ENCODE results near the gene SPOCK2. TPM values are rescaled to one million over a fixed set of nuclear protein-coding genes. Genes with fewer than 3 reads are reported as not detected.

SPOCK2 gene
- polyA plus RNA-seq, 1 donor from 2014 or later: 65.5 TPM

DNA sequence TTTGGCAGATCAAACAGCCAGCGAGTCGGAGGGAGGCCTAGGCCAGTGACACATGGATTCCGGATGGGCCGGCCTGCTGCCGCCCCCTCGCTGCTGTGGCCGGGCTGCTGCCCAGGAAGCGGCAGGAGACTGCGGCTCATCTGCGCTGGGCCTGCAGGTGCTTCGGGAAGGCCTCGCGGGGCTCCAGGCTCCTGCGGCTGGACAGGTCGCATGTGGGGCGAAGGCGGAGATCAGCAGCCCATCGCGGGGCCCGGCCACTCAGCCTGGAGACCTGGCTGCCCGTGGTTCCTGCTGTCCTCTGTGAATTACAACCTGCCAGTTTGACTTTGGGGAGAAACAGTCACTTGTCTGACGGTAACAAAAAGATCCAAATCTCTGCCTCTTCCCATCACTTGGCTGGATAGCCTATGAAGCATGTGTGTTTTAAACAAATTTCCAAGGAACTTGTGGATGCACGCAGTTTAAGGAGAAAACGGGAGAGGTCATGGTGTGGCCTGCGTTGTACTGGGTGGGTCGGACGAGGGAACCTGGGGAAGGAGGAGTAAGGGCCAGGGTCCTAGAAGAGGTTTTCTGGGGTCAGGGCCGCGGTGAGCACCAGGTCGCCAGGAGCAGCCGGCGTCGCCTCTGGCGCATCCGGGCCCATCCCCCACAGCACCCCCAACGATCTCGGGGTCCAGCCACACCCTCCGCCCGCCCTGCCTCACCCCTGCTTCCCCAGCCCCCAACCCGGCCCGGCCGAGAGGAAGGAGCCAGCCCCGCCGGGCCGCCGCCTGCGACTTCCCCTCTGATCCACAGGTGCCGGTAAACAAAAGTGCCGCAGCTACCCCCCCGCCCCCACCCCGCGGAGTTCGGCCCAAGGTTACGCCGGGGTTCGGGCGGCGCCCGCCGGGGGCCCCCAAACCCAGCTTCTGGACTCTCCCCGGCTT, 1.6 kb downstream of the SPOCK2 start:
- H3K36me3 Mint-ChIP-seq: peaks cover 4% of the 10 kb centered on the region
- H3K9me3 Mint-ChIP-seq: peaks cover 0 to 2% (median 0%) of the 10 kb centered on the region in 3 donors
- peaks cover 1% of the 10 kb centered on the region for H3K27me3 Mint-ChIP-seq
- peak overlapping the region; percentile 98 to 99 (median 99) for H3K27ac Mint-ChIP-seq
- peak overlapping the region; percentile 93 to 97 (median 95) for H3K4me3 Mint-ChIP-seq
- H3K4me1 Mint-ChIP-seq: peaks cover 14 to 43% (median 43%) of the 10 kb centered on the region in 3 donors

DNA sequence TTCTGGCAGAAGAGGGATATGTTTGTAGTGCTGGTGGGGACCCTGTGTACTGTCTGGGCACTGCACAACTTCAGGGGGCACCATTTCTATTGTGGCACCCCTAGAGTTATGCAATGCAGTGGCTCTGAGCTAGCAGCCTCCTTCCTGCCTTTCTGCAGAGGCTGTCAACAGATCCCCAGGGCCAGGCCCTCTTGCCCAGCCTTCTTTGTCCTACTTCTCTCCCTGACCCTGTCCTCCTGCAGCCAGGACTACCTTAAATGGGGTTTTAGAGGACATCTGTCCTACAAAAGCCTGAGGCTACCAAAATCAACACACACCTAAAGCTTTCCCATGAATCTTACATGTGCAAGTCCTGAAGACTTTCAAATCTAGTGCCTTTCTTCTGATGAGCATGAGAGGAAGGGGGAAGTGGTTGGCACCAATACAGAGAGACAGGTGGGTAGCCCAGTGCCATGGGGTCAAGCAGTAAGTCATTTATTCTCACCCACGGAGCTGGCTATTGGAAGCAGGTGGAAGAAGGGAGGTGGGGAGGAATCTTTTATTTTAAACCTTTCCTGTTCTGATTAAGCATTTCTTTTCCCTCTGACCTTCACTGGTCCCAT, 2.4 kb downstream of the SPOCK2 start:
- H3K27me3 Mint-ChIP-seq: peaks cover 1% of the 10 kb centered on the region
- peaks cover 0 to 2% (median 0%) of the 10 kb centered on the region in 3 donors for H3K9me3 Mint-ChIP-seq
- H3K27ac Mint-ChIP-seq: peak overlapping the region; percentile 98 to 99 (median 99)
- H3K4me3 Mint-ChIP-seq: peak overlapping the region; percentile 84 to 97 (median 92)
- peaks cover 14 to 50% (median 49%) of the 10 kb centered on the region in 3 donors for H3K4me1 Mint-ChIP-seq
- H3K36me3 Mint-ChIP-seq: peaks cover 4% of the 10 kb centered on the region

DNA sequence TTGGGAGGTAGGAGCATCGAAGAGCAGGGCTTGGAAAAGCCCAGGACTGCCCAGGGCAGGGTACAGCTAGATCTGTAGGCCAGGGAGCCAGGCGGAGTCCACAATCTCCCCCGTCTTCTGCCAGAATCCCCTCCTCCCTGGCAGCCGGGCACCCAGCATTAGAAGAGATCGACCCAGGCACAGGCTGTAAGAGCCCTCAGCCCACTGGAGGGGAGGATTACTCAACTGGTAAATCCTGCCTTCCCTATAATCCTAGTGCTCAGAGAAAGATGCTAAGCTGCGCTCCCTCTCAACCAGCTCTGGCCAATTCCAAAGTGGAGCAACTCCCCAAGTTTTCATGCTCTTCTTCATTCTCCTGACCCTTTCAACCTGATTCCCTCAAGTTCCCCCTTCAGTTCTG, 3.2 kb downstream of the SPOCK2 start:
- H3K36me3 Mint-ChIP-seq: peaks cover 4% of the 10 kb centered on the region
- H3K27ac Mint-ChIP-seq: peak overlapping the region; percentile 41 to 99 (median 99)
- H3K9me3 Mint-ChIP-seq: peaks cover 0 to 2% (median 0%) of the 10 kb centered on the region in 3 donors

DNA sequence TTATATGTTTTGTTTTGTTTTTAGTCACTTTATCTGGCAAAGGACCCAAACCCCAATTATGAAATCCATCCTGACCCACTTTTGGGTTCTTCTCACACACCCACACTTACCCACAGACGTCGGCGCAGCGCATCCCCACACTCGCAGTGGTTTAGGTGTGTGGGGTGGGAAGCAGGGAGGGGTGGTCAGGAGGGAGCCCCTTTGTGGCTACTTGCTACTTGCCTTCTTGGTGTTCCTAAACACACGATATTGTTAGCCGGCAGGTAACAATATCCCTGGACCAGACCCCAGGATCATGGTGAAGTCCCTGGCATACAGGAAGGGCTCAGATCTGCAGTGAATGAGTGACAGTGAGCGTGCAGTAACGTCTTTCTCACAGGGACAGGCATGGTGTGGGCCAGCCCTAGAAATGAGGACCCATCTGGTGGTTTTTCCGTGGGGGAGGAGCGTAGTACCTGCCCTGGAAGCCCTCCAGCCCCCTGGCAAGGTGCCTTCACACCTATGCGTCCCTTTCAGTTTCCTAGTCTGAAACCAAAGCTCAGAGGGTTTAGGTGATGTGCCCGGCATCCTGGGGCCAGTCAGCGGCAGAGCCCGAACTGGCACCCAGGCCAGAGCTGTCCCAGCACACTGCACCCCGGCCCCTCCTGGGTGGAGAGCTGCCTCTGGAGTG, 4.4 kb downstream of the SPOCK2 start:
- Mint-ChIP-seq H3K4me3 (peak overlapping the region; percentile 21 to 97 (median 50)), H3K27me3 (no peaks in the 10 kb centered on the region), H3K9me3 (peaks cover 0 to 2% (median 0%) of the 10 kb centered on the region in 3 donors), H3K27ac (peak overlapping the region; percentile 14 to 99 (median 80)), H3K4me1 (peaks cover 26 to 56% (median 55%) of the 10 kb centered on the region in 3 donors), H3K36me3 (peaks cover 4% of the 10 kb centered on the region)

More for the DNA sequence above, 3.2 kb downstream of the SPOCK2 start:
- Mint-ChIP-seq H3K4me3 (peak overlapping the region in 3 of 4 donors; percentile 10 to 97 (median 84)), H3K4me1 (peaks cover 15 to 52% (median 51%) of the 10 kb centered on the region in 3 donors), H3K27me3 (peaks cover under 1% of the 10 kb centered on the region)

DNA sequence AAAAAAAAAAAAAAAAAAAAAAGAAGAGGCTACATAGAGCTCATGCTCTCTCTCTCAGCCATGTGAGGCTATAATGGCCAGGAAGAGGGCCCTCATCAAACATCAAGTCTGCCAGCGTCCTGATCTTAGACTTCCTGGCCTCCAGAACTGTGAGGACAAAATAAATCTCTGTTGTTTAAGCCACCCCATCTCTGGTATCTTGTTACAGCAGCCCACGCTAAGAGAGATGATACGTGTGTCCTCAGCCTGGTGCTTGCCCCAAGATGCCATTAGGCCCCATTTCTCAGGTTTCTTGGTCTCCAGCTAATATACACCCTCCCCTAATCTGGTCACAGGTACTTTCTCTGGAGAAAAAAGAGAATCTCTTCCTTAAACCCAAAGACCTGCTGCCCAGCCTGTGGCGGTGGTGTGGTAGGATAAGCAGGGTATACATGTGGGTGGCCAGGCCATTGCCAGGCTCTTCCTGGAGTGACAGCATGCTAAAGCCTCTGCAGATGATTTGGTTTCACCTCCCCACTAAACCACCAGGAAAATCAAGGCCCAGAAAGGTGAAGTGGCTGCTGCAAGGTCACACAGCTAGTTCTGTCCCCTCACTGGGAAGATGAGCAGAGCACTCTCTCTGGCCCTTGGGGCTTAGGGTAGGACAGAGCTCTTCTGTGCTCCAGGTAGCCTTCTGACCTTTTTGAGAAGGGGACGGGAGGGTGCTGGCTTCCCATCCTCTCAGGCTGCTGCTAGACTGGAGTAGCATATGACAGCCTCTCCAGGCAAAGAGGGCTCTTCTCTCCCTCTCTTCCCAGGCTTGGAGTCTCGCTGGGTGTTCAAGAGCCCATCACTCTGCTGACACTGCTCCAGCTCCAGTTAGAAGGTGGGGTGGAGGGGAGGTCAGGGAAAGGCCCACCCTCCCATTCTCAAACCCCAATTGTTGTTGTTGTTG, 5.2 kb downstream of the SPOCK2 start:
- H3K27ac Mint-ChIP-seq: peak overlapping the region; percentile 14 to 99 (median 80)
- no peaks in the 10 kb centered on the region for H3K27me3 Mint-ChIP-seq
- peaks cover 27 to 55% (median 53%) of the 10 kb centered on the region in 3 donors for H3K4me1 Mint-ChIP-seq
- H3K9me3 Mint-ChIP-seq: no peaks in the 10 kb centered on the region
- peak overlapping the region; percentile 21 to 97 (median 50) for H3K4me3 Mint-ChIP-seq
- peaks cover 4% of the 10 kb centered on the region for H3K36me3 Mint-ChIP-seq

- peaks cover 33 to 64% (median 62%) of the 10 kb centered on the region in 3 donors for H3K4me1 Mint-ChIP-seq
- no peaks in the 10 kb centered on the region for H3K9me3 Mint-ChIP-seq
- H3K4me3 Mint-ChIP-seq: peak overlapping the region in 2 of 4 donors; percentile 64 to 74
- H3K27me3 Mint-ChIP-seq: no peaks in the 10 kb centered on the region
- H3K36me3 Mint-ChIP-seq: peaks cover 6% of the 10 kb centered on the region
- H3K27ac Mint-ChIP-seq: peak overlapping the region; percentile 76 to 96 (median 83)
Observed at GRCh38 chr10:72081772-72082590, 6.4 kb downstream of the SPOCK2 start.

- H3K4me1 Mint-ChIP-seq: peaks cover 36 to 64% (median 62%) of the 10 kb centered on the region in 3 donors
- no peaks in the 10 kb centered on the region for H3K27me3 Mint-ChIP-seq
- peak overlapping the region in 2 of 4 donors; percentile 64 to 74 for H3K4me3 Mint-ChIP-seq
- H3K9me3 Mint-ChIP-seq: no peaks in the 10 kb centered on the region
- H3K27ac Mint-ChIP-seq: peak overlapping the region; percentile 76 to 96 (median 83)
- peaks cover 6% of the 10 kb centered on the region for H3K36me3 Mint-ChIP-seq
Observed at GRCh38 chr10:72081210-72081609, 7.1 kb downstream of the SPOCK2 start.

- Mint-ChIP-seq H3K27me3 (no peaks in the 10 kb centered on the region), H3K4me1 (peaks cover 32 to 63% (median 62%) of the 10 kb centered on the region in 3 donors), H3K9me3 (no peaks in the 10 kb centered on the region), H3K27ac (peak overlapping the region; percentile 50 to 96 (median 92)), H3K36me3 (peaks cover 3% of the 10 kb centered on the region), H3K4me3 (peak overlapping the region; percentile 32 to 93 (median 77))
Observed at GRCh38 chr10:72080042-72080975, 8.0 kb downstream of the SPOCK2 start.

DNA sequence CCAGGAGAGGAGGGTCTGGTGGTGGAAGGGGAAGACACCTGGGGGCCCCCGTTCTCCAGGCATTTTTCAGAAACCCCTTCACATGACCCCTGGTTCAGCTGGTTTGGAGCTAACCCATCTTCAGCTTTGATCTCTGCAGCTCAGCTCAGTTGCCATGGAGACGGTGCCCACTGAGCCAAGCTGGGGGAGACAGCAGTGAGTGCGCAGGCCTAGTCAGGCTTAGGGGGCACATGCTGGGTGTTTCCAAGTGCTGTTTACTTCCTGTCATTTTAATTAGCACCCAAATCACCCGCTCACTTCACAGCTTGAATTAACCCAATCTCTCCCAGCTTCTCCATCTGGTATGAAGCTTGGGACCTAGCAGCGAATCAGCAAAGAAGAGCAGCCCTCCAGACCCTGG, 9.0 kb downstream of the SPOCK2 start:
- Mint-ChIP-seq H3K27me3 (no peaks in the 10 kb centered on the region), H3K4me3 (peak overlapping the region; percentile 63 to 93 (median 76)), H3K9me3 (no peaks in the 10 kb centered on the region), H3K36me3 (peaks cover 3% of the 10 kb centered on the region), H3K4me1 (peaks cover 32 to 59% (median 56%) of the 10 kb centered on the region in 3 donors), H3K27ac (peak overlapping the region; percentile 50 to 96 (median 92))

DNA sequence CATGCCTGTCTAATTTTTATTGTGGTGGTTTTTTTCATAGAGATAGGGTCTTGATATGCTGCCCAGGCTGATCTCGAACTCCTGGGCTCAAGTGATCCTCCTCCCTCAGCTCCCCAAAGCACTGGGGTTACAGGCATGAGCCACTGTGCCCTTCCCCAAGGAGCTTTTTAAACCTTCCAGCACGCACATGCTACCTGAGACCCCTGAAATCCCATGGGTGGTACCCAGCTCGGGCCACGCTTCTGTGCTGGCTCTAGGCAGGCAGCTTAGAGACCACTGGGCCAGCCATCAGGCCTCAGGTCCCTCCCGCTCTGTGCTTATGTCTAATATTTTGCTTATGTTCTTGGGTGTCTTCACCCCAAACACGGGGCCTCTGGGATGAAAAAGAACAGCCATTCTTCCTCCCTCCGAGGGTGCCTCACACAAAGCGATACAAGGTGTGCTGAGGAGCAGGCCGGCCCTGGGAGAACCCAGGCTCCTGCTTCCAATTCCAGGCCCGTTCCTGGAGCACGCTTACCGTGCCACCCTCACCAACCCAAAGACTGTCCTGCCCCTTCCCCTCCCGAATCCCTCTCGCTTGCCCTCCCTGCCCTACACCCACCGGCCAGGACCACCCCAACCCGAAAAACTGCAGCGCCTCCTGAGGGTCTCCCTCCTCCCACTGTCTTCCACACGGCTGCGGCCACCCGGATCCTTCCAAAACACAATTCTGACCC, 10.9 kb downstream of the SPOCK2 start:
- peak overlapping the region in 2 of 4 donors; percentile 32 to 54 for H3K4me3 Mint-ChIP-seq
- H3K27me3 Mint-ChIP-seq: no peaks in the 10 kb centered on the region
- peaks cover 5% of the 10 kb centered on the region for H3K36me3 Mint-ChIP-seq
- H3K9me3 Mint-ChIP-seq: no peaks in the 10 kb centered on the region
- peak overlapping the region; percentile 78 to 82 (median 81) for H3K27ac Mint-ChIP-seq
- peaks cover 29 to 59% (median 48%) of the 10 kb centered on the region in 3 donors for H3K4me1 Mint-ChIP-seq

- Mint-ChIP-seq H3K27ac (peak overlapping the region in 2 of 3 donors; percentile 81 to 97), H3K9me3 (no peaks in the 10 kb centered on the region), H3K4me1 (peaks cover 29 to 52% (median 48%) of the 10 kb centered on the region in 3 donors), H3K36me3 (peaks cover 5% of the 10 kb centered on the region), H3K4me3 (peak overlapping the region; percentile 13 to 65 (median 33)), H3K27me3 (no peaks in the 10 kb centered on the region)
Observed at GRCh38 chr10:72076756-72077155, 11.6 kb downstream of the SPOCK2 start.
